MCF 10A (cell line): ENCODE measurements around the gene RRBP1. TPM values are rescaled to one million over a fixed set of nuclear protein-coding genes. Genes with fewer than 3 reads are reported as not detected.

Source experiments
- BruUV-seq: library from RNA; stranded (reverse); fragments of 400-500 nt; replicated peaks from 2 replicates; lab custom pipeline; 2021; lab: Mats Ljungman, UMichigan
- CTCF ChIA-PET: fragments of 300-600 bp; sonication (Branson Sonifier 250); formaldehyde crosslinking; extraction: SDS; loops from one replicate; lab custom pipeline; 2021; ENCODE audit warnings: antibody characterized with exemption, inconsistent platforms; lab: Yijun Ruan, JAX
- POLR2A ChIA-PET: fragments of 300-600, 350-650 bp; sonication (Branson Sonifier 250); formaldehyde crosslinking; extraction: SDS; loops from one replicate; lab custom pipeline; 2020; ENCODE audit warnings: antibody characterized with exemption, inconsistent platforms; lab: Yijun Ruan, JAX
- DNase-seq: peaks from one replicate; pipeline ENCODE4 v3.0.0-alpha.2; 2018; ENCODE audit not compliant: unreplicated experiment
- H3K27ac Mint-ChIP-seq: one replicate; pipeline ENCODE4 v1.8.0; 2022; ENCODE audit warnings: mild to moderate bottlenecking, low read depth, mixed read lengths; ENCODE audit not compliant: unreplicated experiment
- H3K27me3 Mint-ChIP-seq: one replicate; pipeline ENCODE4 v1.8.0; 2022; ENCODE audit warnings: mixed read lengths; ENCODE audit not compliant: insufficient read depth, unreplicated experiment
- H3K36me3 Mint-ChIP-seq: one replicate; pipeline ENCODE4 v1.8.0; 2022; ENCODE audit warnings: mild to moderate bottlenecking, moderate library complexity, mixed read lengths; ENCODE audit not compliant: insufficient read depth, unreplicated experiment
- H3K4me1 Mint-ChIP-seq: one replicate; pipeline ENCODE4 v1.8.0; 2022; ENCODE audit warnings: mixed read lengths; ENCODE audit not compliant: insufficient read depth, unreplicated experiment
- H3K4me3 Mint-ChIP-seq: one replicate; pipeline ENCODE4 v1.8.0; 2022; ENCODE audit warnings: mild to moderate bottlenecking, moderate library complexity, mixed read lengths; ENCODE audit not compliant: unreplicated experiment
- H3K9me3 Mint-ChIP-seq: one replicate; pipeline ENCODE4 v1.8.0; 2022; ENCODE audit warnings: mixed read lengths; ENCODE audit not compliant: unreplicated experiment
- intact Hi-C: fragments of 100-400 bp; cut with micrococcal nuclease; formaldehyde crosslinking; loops from 2 replicates; pipeline ENCODE4 v1.14.1; 2022
- total RNA-seq: library from RNA; stranded (reverse); gene quantifications from 2 replicates; pipeline ENCODE4 v1.2.3, GENCODE V29; 2022
- TF ChIP-seq, protein P1 (sequence below): fragments of 200-600 bp; IDR thresholded peaks from one replicate; pipeline ENCODE4 v1.8.0; 2022; ENCODE audit warnings: antibody characterized with exemption, mild to moderate bottlenecking; ENCODE audit not compliant: unreplicated experiment

The RRBP1 gene
- total RNA-seq, 1 experiment from 2014 or later, result 203 TPM

DNA sequence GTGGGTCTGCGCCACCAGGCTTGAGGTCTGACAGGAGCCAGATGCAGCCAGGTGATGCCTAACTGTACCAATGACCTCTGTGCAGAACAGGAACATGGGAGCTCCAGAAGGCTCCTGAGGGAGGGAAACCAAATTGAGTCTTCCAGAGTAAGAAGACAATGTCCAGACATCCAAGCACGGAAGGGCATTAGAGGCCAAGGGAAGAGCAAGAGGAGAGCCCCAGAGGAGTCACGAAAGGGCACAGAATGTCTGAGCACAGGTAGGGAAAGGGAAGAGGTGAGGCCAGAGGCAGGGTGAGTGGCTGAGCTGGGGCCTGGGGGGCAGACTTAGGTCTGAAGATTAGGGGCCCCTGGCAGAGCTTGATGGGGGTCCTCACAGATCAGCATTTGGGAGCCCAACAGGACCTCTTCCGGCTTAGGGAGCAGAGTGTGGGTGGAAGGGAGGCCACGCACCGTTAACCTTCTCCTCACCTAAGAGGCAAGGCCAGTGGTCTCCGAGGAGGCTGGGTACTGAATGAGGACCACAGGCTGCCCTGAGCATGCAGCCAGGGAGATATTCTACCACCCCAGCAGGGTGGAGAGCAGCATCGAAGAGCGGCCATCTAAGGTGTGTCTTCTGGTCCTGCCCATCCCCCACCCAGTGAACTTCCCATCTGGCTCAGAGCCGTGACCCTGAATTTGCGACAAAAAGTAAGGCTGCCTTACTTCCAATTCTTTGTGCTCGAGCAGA lies 41.7 kb downstream of the RRBP1 start:
- DNase-seq, result no peak
- BruUV-seq, result no TSS peak
- Mint-ChIP-seq H3K27me3 (no peaks in the 10 kb centered on the region), H3K9me3 (no peaks in the 10 kb centered on the region), H3K4me3 (no peak overlapping the region), H3K4me1 (no peaks in the 10 kb centered on the region), H3K36me3 (peaks cover 35% of the 10 kb centered on the region), H3K27ac (peak overlapping the region; percentile 60)
- POLR2A ChIA-PET, result interaction anchor here (1.6 kb wide), 1 partner anchor 15 kb away, joined by 3 read pairs; no protein-coding TSS in a partner anchor
- intact Hi-C loops, result no loop called here
- TF ChIP-seq, protein P1, sequence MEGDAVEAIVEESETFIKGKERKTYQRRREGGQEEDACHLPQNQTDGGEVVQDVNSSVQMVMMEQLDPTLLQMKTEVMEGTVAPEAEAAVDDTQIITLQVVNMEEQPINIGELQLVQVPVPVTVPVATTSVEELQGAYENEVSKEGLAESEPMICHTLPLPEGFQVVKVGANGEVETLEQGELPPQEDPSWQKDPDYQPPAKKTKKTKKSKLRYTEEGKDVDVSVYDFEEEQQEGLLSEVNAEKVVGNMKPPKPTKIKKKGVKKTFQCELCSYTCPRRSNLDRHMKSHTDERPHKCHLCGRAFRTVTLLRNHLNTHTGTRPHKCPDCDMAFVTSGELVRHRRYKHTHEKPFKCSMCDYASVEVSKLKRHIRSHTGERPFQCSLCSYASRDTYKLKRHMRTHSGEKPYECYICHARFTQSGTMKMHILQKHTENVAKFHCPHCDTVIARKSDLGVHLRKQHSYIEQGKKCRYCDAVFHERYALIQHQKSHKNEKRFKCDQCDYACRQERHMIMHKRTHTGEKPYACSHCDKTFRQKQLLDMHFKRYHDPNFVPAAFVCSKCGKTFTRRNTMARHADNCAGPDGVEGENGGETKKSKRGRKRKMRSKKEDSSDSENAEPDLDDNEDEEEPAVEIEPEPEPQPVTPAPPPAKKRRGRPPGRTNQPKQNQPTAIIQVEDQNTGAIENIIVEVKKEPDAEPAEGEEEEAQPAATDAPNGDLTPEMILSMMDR, result no peak
- CTCF ChIA-PET, result interaction anchor here (0.8 to 3.4 kb wide), 2 partner anchors 9 to 11 kb away, joined by 4 to 20 read pairs; no protein-coding TSS in a partner anchor

DNA sequence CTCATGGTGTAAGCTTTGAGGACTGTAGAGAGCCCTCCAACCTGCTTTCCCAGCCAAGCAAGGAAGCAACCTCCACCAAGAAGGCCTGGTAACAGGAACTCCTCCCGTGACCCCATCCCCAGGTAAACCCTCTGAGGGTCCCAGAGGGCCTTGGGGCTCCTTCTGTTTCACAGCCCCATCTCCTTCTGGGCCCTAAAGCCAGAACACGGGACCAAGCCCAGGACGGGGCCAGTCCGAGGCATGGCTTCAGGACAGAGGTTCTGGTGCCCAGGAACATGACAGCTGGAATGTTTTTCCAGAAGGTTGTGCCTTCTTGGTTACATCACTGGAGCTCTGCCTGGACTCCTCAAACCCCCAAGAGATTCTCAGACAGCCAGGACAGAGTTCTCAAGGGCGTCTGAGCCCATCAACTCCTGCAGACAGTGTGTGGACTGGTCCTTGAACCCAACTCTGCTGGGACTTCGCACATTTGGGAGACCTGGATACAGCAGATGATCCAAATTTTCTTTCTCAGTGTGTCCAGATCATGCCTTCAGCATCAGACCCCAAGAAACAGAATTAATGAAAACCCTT lies 43.1 kb downstream of the RRBP1 start:
- H3K36me3 Mint-ChIP-seq, result peaks cover 46% of the 10 kb centered on the region
- ChIA-PET CTCF (interaction anchor here (0.8 to 3.4 kb wide), 7 partner anchors 10 to 135 kb away, joined by 3 to 20 read pairs (median 3); no protein-coding TSS in a partner anchor), POLR2A (interaction anchor here (0.6 to 1.6 kb wide), 2 partner anchors 17 to 106 kb away, joined by 3 read pairs; no protein-coding TSS in a partner anchor)
- no peak overlapping the region for H3K27ac Mint-ChIP-seq
- no peak overlapping the region for H3K4me3 Mint-ChIP-seq
- no peak for DNase-seq
- TF ChIP-seq, protein P1, result no peak
- no peaks in the 10 kb centered on the region for H3K4me1 Mint-ChIP-seq
- BruUV-seq, result no TSS peak
- intact Hi-C loops, result no loop called here
- H3K9me3 Mint-ChIP-seq, result no peaks in the 10 kb centered on the region
- H3K27me3 Mint-ChIP-seq, result no peaks in the 10 kb centered on the region

DNA sequence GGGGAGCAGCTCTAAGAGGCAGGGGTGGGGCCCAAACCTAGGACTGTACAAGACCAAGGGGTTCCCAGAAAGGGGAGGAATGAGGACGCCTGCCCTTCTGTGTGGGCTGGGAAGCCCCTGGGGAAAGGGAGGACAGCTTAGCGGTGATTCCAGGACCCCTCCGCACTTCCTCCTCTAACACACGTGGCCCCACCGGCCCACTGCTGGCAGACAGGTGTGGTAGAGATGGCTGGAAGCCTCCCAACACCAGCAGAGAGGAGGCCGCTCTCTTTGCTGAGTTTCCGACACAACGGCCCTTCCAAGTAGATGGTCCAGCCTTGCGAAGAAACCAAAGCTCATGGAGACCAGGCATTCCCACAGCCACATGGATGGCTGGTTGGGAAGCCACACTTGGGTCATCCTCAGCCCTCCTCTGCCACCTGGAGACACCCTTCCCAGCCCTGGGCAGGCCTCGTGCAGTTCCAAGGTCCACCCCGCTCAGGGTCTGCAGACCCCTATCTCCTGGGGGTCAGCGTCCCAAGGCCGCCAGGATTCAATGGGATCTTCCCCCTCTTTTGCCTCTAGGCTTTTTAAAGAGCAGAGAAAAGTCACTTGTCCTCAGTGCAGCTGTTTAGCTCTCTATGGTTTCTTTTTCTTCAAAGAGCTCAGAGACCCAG lies 43.9 kb downstream of the RRBP1 start:
- H3K27me3 Mint-ChIP-seq, result no peaks in the 10 kb centered on the region
- no peak overlapping the region for H3K4me3 Mint-ChIP-seq
- no peak for DNase-seq
- peaks cover 43% of the 10 kb centered on the region for H3K36me3 Mint-ChIP-seq
- no peak overlapping the region for H3K27ac Mint-ChIP-seq
- no TSS peak for BruUV-seq
- POLR2A ChIA-PET, result interaction anchor here (0.6 kb wide), 1 partner anchor 106 kb away, joined by 3 read pairs; no protein-coding TSS in a partner anchor
- no peaks in the 10 kb centered on the region for H3K9me3 Mint-ChIP-seq
- TF ChIP-seq, protein P1, result no peak
- intact Hi-C loops, result no loop called here
- CTCF ChIA-PET, result interaction anchor here (0.6 to 3.4 kb wide), 8 partner anchors 11 to 260 kb away, joined by 3 to 20 read pairs (median 4); no protein-coding TSS in a partner anchor
- no peaks in the 10 kb centered on the region for H3K4me1 Mint-ChIP-seq

DNA sequence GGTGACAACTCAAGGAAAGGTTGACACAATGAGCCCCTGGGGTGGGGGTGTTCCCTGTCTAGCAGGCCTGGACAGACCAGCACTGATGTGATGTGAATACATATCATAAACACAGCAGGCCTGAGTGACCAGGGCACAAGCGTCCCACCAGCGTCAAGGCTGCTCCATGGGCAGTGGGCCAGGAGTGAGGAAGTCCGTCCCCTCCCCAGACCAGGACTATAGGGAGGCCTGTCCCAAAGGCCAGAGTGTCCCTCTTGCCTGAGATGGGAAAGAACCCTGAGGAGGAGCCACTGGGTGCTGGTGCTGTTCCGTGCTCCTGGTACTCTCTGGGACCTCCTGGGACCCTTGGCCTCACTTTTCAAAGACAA lies 44.6 kb downstream of the RRBP1 start:
- H3K9me3 Mint-ChIP-seq, result no peaks in the 10 kb centered on the region
- H3K27me3 Mint-ChIP-seq, result no peaks in the 10 kb centered on the region
- no peak overlapping the region for H3K27ac Mint-ChIP-seq
- TF ChIP-seq, protein P1, result no peak
- DNase-seq, result no peak
- H3K4me3 Mint-ChIP-seq, result no peak overlapping the region
- H3K36me3 Mint-ChIP-seq, result peaks cover 43% of the 10 kb centered on the region
- intact Hi-C loops, result no loop called here
- no TSS peak for BruUV-seq
- CTCF ChIA-PET, result interaction anchor here (0.6 to 3.4 kb wide), 6 partner anchors 11 to 359 kb away, joined by 3 to 20 read pairs (median 4); no protein-coding TSS in a partner anchor
- no peaks in the 10 kb centered on the region for H3K4me1 Mint-ChIP-seq
- POLR2A ChIA-PET, result no interaction called here
